Lung (tissue), 12 donors: ENCODE measurements around the gene TMEM256. TPM values are rescaled to one million over a fixed set of nuclear protein-coding genes. Genes with fewer than 3 reads are reported as not detected.
"Not testable (repeated sequence)": the region's sequence is repeated elsewhere in the genome, so short reads cannot be mapped to it uniquely, and the experiment has no call there.

Experiments used
- ATAC-seq: fragments of 200-7000 bp; cut with Tn5 transposase; one replicate; pipeline ENCODE4 v1.9.1; 2020; ENCODE audit warnings: moderate number of reproducible peaks; ENCODE audit not compliant: insufficient read depth, low FRiP score
- DNase-seq, 3 donors: peaks; one replicate each; pipeline ENCODE4 v3.0.0-alpha.2; 2013 to 2017
- H3K27ac ChIP-seq, 2 donors: one replicate each; pipeline ENCODE4 v1.5.1; 2013; ENCODE audit warnings: mild to moderate bottlenecking in 2 of 2, moderate library complexity in 2 of 2, control low read depth in 1 of 2, inconsistent platforms in 1 of 2, low read depth in 1 of 2, low read length in 1 of 2
- H3K27me3 ChIP-seq, 3 donors: one replicate each; pipeline ENCODE4 v1.5.1; 2013; ENCODE audit warnings: low read length in 2 of 3; ENCODE audit not compliant: control insufficient read depth in 3 of 3, insufficient read depth in 3 of 3
- H3K36me3 ChIP-seq, 4 donors: one replicate each; pipeline ENCODE4 v1.5.1; 2013; ENCODE audit warnings: low read length in 4 of 4, mild to moderate bottlenecking in 1 of 4, moderate library complexity in 1 of 4; ENCODE audit not compliant: control insufficient read depth in 4 of 4, insufficient read depth in 4 of 4
- H3K4me1 ChIP-seq, 5 donors: one replicate each; pipeline ENCODE4 v1.5.1; 2013; ENCODE audit warnings: low read length in 5 of 5, mild to moderate bottlenecking in 2 of 5, moderate library complexity in 1 of 5; ENCODE audit not compliant: control insufficient read depth in 5 of 5, insufficient read depth in 5 of 5
- H3K4me3 ChIP-seq: one replicate; pipeline ENCODE4 v1.5.1; 2013; ENCODE audit warnings: mild to moderate bottlenecking, control low read depth, moderate library complexity
- H3K9ac ChIP-seq, 2 donors: one replicate each; pipeline ENCODE4 v1.5.1; 2013; ENCODE audit warnings: low read length in 2 of 2, control low read depth in 1 of 2; ENCODE audit not compliant: insufficient read depth in 1 of 2
- H3K9me3 ChIP-seq, 4 donors: one replicate each; pipeline ENCODE4 v1.5.1; 2013; ENCODE audit warnings: low read length in 3 of 4, mild to moderate bottlenecking in 1 of 4, moderate library complexity in 1 of 4; ENCODE audit not compliant: control insufficient read depth in 4 of 4, insufficient read depth in 3 of 4
- CTCF ChIP-seq: IDR thresholded peaks from 2 replicates; pipeline ENCODE4 v1.5.1; 2012; ENCODE audit warnings: mild to moderate bottlenecking; ENCODE audit errors: control extremely low read depth, extremely low read depth
- WGBS, 2 donors: extraction: QIAGEN DNeasy Blood & Tissue Kit; methylation state at CpG; one replicate each; pipeline ENCODE4 v1.1.7; 2013; 5-methylcytosine and 5-hydroxymethylcytosine counted together
- polyA plus RNA-seq, 2 donors: library from polyadenylated mRNA; stranded (reverse); fragments of 200-250 nt; gene quantifications; one replicate each; pipeline ENCODE4 v1.2.1, GENCODE V29; 2013
- total RNA-seq, 2 donors: library from RNA; depleted of rRNA in 1 of 2; stranded (reverse); fragments of >200 nt in 1 of 2; gene quantifications; one replicate each; pipeline ENCODE4 v1.2.1, GENCODE V29; 2014 to 2021
- donor health status: control.
- donor health status: control.
- donor health status: Bipolar disorder and iron deficiency.
- donor health status: healthy.
- donor health status: DM: yes; HTN: yes; CAD: no.

TMEM256 gene
- total and polyA plus RNA-seq, 4 donors, result 70.2 to 247 (median 75.1) TPM

GRCh38 chr17:7367918-7368598 lies 35.8 kb downstream of the TMEM256 start:
- H3K9me3 ChIP-seq, result no peaks in the 10 kb centered on the region
- H3K4me3 ChIP-seq, result no peak overlapping the region
- no peaks in the 10 kb centered on the region for H3K27me3 ChIP-seq
- DNase-seq (no peak), ATAC-seq (no peak)
- no peak for TF ChIP-seq CTCF
- no peaks in the 10 kb centered on the region for H3K36me3 ChIP-seq
- WGBS, 2 donors, result 74 to 83% methylated on average over 13 of the region's 13 CpGs
- no peak overlapping the region for H3K9ac ChIP-seq
- no peak overlapping the region for H3K27ac ChIP-seq
- peaks cover 0 to 1% (median 0%) of the 10 kb centered on the region in 5 donors for H3K4me1 ChIP-seq

GRCh38 chr17:7367083-7367482 lies 36.8 kb downstream of the TMEM256 start:
- 86 to 87% methylated on average over 8 of the region's 8 CpGs for WGBS, 2 donors
- Histone ChIP-seq H3K4me1 (peaks cover 0 to 1% (median 0%) of the 10 kb centered on the region in 5 donors), H3K9ac (no peak overlapping the region), H3K4me3 (no peak overlapping the region), H3K36me3 (no peaks in the 10 kb centered on the region), H3K27ac (no peak overlapping the region), H3K27me3 (no peaks in the 10 kb centered on the region), H3K9me3 (no peaks in the 10 kb centered on the region)
- ATAC-seq (no peak), DNase-seq (no peak)
- TF ChIP-seq CTCF, result no peak

- ATAC-seq, H3K27me3 ChIP-seq, H3K36me3 ChIP-seq, H3K27ac ChIP-seq, H3K9me3 ChIP-seq, DNase-seq, H3K4me1 ChIP-seq, H3K9ac ChIP-seq, H3K4me3 ChIP-seq: not testable (repeated sequence)
- 91 to 96% methylated on average over 6 of the region's 7 CpGs for WGBS, 2 donors
Measured at GRCh38 chr17:7365963-7366362, 37.9 kb downstream of the TMEM256 start.

- DNase-seq (no peak), ATAC-seq (no peak)
- H3K4me3 ChIP-seq, result no peak overlapping the region
- WGBS, 2 donors, result 93 to 96% methylated on average over 6 of the region's 6 CpGs
- no peak for TF ChIP-seq CTCF
- H3K4me1 ChIP-seq, result no peaks in the 10 kb centered on the region
- H3K9me3 ChIP-seq, result no peaks in the 10 kb centered on the region
- H3K9ac ChIP-seq, result no peak overlapping the region
- H3K36me3 ChIP-seq, result no peaks in the 10 kb centered on the region
- no peaks in the 10 kb centered on the region for H3K27me3 ChIP-seq
- no peak overlapping the region for H3K27ac ChIP-seq
Measured at GRCh38 chr17:7363311-7363710, 40.6 kb downstream of the TMEM256 start.
